ENCODE results near the gene POLE. TPM values are rescaled to one million over a fixed set of nuclear protein-coding genes. Genes with fewer than 3 reads are reported as not detected.

POLE gene
- total RNA-seq, 1 experiment from 2014 or later = 167 TPM

GRCh38 chr12:132617135-132617701 is 69.9 kb downstream of the POLE start:
- Mint-ChIP-seq H3K27ac (ENCODE audit: unreplicated experiment) (no peak overlapping the region), H3K27me3 (ENCODE audit: insufficient read depth, unreplicated experiment) (peaks cover 2% of the 10 kb centered on the region), H3K4me3 (ENCODE audit: unreplicated experiment) (no peak overlapping the region), H3K36me3 (ENCODE audit: insufficient read depth, unreplicated experiment) (peaks cover 42% of the 10 kb centered on the region), H3K9me3 (ENCODE audit: unreplicated experiment) (no peaks in the 10 kb centered on the region), H3K4me1 (ENCODE audit: low read depth, unreplicated experiment) (peaks cover 5% of the 10 kb centered on the region)
- H3K9me3 ChIP-seq = peaks cover 19% of the 10 kb centered on the region
- TF ChIP-seq, protein P1, sequence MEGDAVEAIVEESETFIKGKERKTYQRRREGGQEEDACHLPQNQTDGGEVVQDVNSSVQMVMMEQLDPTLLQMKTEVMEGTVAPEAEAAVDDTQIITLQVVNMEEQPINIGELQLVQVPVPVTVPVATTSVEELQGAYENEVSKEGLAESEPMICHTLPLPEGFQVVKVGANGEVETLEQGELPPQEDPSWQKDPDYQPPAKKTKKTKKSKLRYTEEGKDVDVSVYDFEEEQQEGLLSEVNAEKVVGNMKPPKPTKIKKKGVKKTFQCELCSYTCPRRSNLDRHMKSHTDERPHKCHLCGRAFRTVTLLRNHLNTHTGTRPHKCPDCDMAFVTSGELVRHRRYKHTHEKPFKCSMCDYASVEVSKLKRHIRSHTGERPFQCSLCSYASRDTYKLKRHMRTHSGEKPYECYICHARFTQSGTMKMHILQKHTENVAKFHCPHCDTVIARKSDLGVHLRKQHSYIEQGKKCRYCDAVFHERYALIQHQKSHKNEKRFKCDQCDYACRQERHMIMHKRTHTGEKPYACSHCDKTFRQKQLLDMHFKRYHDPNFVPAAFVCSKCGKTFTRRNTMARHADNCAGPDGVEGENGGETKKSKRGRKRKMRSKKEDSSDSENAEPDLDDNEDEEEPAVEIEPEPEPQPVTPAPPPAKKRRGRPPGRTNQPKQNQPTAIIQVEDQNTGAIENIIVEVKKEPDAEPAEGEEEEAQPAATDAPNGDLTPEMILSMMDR (IDR thresholded peaks at IDR 0.05; ENCODE audit: insufficient read depth in 1 of 2, low read depth in 1 of 2, low read length in 1 of 2, severe bottlenecking in 1 of 2, unreplicated experiment in 1 of 2) = no peak
- no peak overlapping the region for H3K4me3 ChIP-seq (ENCODE audit: low read depth, low read length)
- ChIA-PET CTCF (no interaction called here), POLR2A (no interaction called here)
- H3K4me1 ChIP-seq = no peaks in the 10 kb centered on the region; the same call in 1 of the 2 replicates
- no peak for DNase-seq
- H3K36me3 ChIP-seq (ENCODE audit: control insufficient read depth, insufficient read depth, low read length) = no peaks in the 10 kb centered on the region
- intact Hi-C loops (cut with micrococcal nuclease; ENCODE audit: unreplicated experiment) = no loop called here
- no peaks in the 10 kb centered on the region for H3K27me3 ChIP-seq (replicated peaks; ENCODE audit: control insufficient read depth, insufficient read depth, low read length)
- BruUV-seq (replicated peaks) = no TSS peak

GRCh38 chr12:132615579-132616038 is 71.5 kb downstream of the POLE start:
- H3K4me1 ChIP-seq = no peaks in the 10 kb centered on the region
- Mint-ChIP-seq H3K4me1 (ENCODE audit: low read depth, unreplicated experiment) (peaks cover 4% of the 10 kb centered on the region), H3K9me3 (ENCODE audit: unreplicated experiment) (no peaks in the 10 kb centered on the region), H3K36me3 (ENCODE audit: insufficient read depth, unreplicated experiment) (peaks cover 28% of the 10 kb centered on the region), H3K27me3 (ENCODE audit: insufficient read depth, unreplicated experiment) (peaks cover 2% of the 10 kb centered on the region), H3K4me3 (ENCODE audit: unreplicated experiment) (no peak overlapping the region), H3K27ac (ENCODE audit: unreplicated experiment) (no peak overlapping the region)
- intact Hi-C loops (cut with micrococcal nuclease; ENCODE audit: unreplicated experiment) = loop anchor here (1.0 kb wide), 1 partner anchor 15 kb away; no protein-coding TSS in a partner anchor
- ChIA-PET CTCF (interaction anchor here (1.0 to 2.2 kb wide), 3 partner anchors 13 to 201 kb away, joined by 5 to 15 read pairs (median 5); no protein-coding TSS in a partner anchor), POLR2A (no interaction called here)
- H3K4me3 ChIP-seq (ENCODE audit: low read depth, low read length) = no peak overlapping the region
- no peaks in the 10 kb centered on the region for H3K27me3 ChIP-seq (replicated peaks; ENCODE audit: control insufficient read depth, insufficient read depth, low read length)
- DNase-seq = no peak
- BruUV-seq (replicated peaks) = no TSS peak
- peaks cover 24% of the 10 kb centered on the region for H3K9me3 ChIP-seq
- TF ChIP-seq, protein P1 (IDR thresholded peaks at IDR 0.05; ENCODE audit: insufficient read depth in 1 of 2, low read depth in 1 of 2, low read length in 1 of 2, severe bottlenecking in 1 of 2, unreplicated experiment in 1 of 2) = no peak
- H3K36me3 ChIP-seq (ENCODE audit: control insufficient read depth, insufficient read depth, low read length) = no peaks in the 10 kb centered on the region

DNA sequence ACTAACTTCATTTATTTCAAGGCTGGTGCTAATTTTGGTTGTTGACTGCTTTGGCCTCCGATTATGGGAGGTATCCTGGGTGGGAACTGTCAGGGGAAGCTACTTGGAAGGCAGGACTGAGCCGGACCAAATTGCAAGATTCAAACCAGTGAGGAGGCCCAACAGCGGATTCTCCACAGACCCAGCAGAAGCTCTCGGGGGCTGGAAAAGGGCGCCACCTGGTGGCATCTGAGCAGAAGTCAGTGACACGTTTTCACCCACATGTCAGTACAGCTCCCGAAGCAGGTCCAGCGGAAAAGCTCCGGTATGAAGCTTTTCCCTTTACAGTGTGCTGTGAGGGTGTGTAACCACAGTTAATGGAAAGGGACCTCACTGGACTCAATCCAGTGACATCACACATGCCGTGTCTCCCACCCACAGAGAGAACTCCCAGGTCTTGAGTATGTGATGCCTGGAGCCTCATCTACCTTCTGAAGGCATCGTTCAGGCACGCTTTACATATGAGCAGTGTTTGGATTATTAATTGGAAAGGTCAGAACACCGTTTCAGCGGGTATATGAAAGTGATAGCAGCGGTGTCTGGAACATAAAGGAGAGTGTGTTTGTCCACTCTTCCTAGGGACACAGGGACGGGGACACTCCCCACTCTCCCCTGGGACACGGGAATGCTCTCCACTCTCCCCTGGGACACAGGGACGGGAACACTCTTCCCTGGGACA is 72.1 kb downstream of the POLE start:
- Mint-ChIP-seq H3K36me3 (ENCODE audit: insufficient read depth, unreplicated experiment) (peaks cover 22% of the 10 kb centered on the region), H3K27ac (ENCODE audit: unreplicated experiment) (no peak overlapping the region), H3K27me3 (ENCODE audit: insufficient read depth, unreplicated experiment) (peaks cover 2% of the 10 kb centered on the region), H3K4me1 (ENCODE audit: low read depth, unreplicated experiment) (peaks cover 4% of the 10 kb centered on the region), H3K4me3 (ENCODE audit: unreplicated experiment) (no peak overlapping the region), H3K9me3 (ENCODE audit: unreplicated experiment) (no peaks in the 10 kb centered on the region)
- ChIA-PET POLR2A (no interaction called here), CTCF (interaction anchor here (0.6 to 2.2 kb wide), 8 partner anchors 10 to 201 kb away, joined by 3 to 15 read pairs (median 4); no protein-coding TSS in a partner anchor)
- intact Hi-C loops (cut with micrococcal nuclease; ENCODE audit: unreplicated experiment) = loop anchor here (1.0 kb wide), 2 partner anchors 15 to 200 kb away; no protein-coding TSS in a partner anchor
- TF ChIP-seq, protein P1 (IDR thresholded peaks at IDR 0.05; ENCODE audit: insufficient read depth in 1 of 2, low read depth in 1 of 2, low read length in 1 of 2, severe bottlenecking in 1 of 2, unreplicated experiment in 1 of 2) = peak; percentile 82 to 89
- H3K4me3 ChIP-seq (ENCODE audit: low read depth, low read length) = no peak overlapping the region
- no peaks in the 10 kb centered on the region for H3K4me1 ChIP-seq
- BruUV-seq (replicated peaks) = no TSS peak
- no peaks in the 10 kb centered on the region for H3K27me3 ChIP-seq (replicated peaks; ENCODE audit: control insufficient read depth, insufficient read depth, low read length)
- H3K36me3 ChIP-seq (ENCODE audit: control insufficient read depth, insufficient read depth, low read length) = no peaks in the 10 kb centered on the region
- peaks cover 24% of the 10 kb centered on the region for H3K9me3 ChIP-seq
- DNase-seq = peak; percentile 81 to 83

Measured in Caco-2 (cell line).